Measurements from ENCODE around the gene MAD2L2.
A peak's percentile ranks its signal among the peaks of the same experiment; 100 is the strongest.

The MAD2L2 gene

DNA sequence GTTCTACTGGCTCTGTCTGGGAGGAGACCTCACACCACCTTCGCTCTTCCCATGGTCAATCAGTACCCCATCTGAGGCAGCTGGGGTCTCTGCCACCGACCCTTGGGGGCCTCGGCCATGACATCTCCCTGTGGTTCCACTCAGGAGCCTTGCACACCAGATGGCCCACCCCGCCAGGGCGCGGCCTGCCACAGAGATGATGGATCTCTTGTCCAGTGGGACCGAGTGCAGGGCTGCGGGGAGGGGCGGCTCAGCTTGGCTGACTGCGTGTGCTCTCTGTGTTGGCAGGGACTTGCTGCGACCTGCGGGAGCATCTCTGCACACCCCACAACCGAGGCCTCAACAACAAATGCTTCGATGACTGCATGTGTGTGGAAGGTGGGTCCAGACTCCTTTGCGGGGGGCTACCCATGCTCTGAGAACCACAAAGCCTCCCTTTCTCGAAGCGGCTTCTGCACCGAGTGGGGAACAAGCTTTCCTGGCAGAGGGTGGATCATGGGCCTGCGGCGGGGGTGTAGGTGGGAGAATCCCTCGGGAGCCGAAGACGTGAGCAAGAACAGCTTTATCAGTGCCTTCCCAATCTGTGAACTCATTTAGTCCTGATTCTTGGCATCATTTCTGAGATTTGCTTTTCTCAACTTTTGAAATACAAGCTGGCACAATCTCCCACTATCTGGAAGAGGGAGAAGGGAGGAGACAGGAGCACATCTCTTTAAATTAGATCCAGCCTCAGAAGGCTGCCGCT is 34.1 kb upstream of the MAD2L2 start:
- in situ Hi-C loops (cut with HindIII; ENCODE audit: low pct_unique_long_range_greater_than_20kb, low sequenced_read_pairs) = no loop called here
- TF ChIP-seq JUND (IDR thresholded peaks at IDR 0.05; ENCODE audit: low read depth) = no peak
- DNase-seq (ENCODE audit: low read depth in 1 of 2, low spot score in 1 of 2) = no peak

DNA sequence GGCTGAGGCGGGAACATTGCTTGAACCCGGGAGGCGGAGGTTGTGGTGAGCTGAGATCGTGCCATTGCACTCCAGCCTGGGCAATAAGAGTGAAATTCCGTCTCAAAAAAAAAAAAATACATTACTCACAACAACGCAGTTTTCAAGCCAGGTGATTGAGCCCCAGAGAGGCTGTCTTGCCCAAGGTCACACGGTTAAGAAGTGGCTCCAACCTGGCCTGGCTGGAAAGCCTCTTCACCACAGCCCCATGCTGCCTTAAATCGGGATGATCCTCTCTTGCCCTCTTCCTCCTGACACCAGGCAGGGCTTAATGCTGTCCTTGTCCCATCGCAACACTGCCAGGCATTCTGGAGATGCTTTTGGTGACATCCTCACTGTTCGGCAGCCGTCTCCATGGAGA is 32.1 kb upstream of the MAD2L2 start:
- no peak for DNase-seq (ENCODE audit: low read depth in 1 of 2, low spot score in 1 of 2)
- in situ Hi-C loops (cut with HindIII; ENCODE audit: low pct_unique_long_range_greater_than_20kb, low sequenced_read_pairs) = no loop called here

DNA sequence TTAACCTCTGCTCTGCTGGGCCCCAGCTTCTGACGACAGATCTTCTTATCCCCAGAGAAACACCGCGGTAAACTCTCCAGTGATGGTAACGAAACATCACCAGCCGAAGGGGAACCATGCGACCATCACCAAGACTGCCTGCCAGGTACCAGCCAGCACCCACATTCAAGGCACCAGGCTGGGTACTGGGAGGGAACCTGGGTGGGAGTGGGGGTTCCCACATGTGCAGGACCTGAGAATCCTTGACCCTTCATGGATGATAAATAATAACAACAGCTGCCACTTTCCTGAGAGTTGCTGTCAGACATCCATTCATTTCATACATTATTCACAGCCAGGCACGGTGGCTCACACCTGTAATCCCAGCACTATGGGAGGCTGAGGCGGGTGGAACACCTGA is 31.3 kb upstream of the MAD2L2 start:
- in situ Hi-C loops (cut with HindIII; ENCODE audit: low pct_unique_long_range_greater_than_20kb, low sequenced_read_pairs) = no loop called here
- DNase-seq (ENCODE audit: low read depth in 1 of 2, low spot score in 1 of 2) = no peak
- TF ChIP-seq JUND (IDR thresholded peaks at IDR 0.05; ENCODE audit: low read depth) = no peak

More for the DNA sequence above, 32.1 kb upstream of the MAD2L2 start:
- TF ChIP-seq JUND (IDR thresholded peaks at IDR 0.05; ENCODE audit: low read depth) = no peak

DNA sequence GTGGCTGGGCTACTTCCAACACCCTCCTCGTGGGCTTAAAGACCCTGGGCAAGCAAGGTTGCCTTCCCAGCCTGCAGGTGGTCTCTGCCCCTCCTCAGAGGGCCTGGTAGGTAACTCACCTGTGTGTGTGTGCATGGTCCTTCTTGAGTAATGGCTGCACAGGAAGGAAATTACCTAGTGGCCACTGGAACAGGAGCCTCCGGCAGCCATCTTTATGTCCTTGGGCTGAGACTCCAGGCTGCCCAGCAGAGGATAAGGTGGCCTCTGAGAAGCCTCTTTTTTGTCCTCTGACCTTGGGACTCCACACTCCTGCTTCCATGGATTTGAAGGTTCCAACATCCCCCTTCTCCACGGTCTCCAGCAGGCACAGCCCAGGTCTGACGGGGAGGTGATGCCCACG is 30.5 kb upstream of the MAD2L2 start:
- TF ChIP-seq JUND (IDR thresholded peaks at IDR 0.05; ENCODE audit: low read depth) = no peak
- DNase-seq (ENCODE audit: low read depth in 1 of 2, low spot score in 1 of 2) = no peak
- in situ Hi-C loops (cut with HindIII; ENCODE audit: low pct_unique_long_range_greater_than_20kb, low sequenced_read_pairs) = no loop called here

DNA sequence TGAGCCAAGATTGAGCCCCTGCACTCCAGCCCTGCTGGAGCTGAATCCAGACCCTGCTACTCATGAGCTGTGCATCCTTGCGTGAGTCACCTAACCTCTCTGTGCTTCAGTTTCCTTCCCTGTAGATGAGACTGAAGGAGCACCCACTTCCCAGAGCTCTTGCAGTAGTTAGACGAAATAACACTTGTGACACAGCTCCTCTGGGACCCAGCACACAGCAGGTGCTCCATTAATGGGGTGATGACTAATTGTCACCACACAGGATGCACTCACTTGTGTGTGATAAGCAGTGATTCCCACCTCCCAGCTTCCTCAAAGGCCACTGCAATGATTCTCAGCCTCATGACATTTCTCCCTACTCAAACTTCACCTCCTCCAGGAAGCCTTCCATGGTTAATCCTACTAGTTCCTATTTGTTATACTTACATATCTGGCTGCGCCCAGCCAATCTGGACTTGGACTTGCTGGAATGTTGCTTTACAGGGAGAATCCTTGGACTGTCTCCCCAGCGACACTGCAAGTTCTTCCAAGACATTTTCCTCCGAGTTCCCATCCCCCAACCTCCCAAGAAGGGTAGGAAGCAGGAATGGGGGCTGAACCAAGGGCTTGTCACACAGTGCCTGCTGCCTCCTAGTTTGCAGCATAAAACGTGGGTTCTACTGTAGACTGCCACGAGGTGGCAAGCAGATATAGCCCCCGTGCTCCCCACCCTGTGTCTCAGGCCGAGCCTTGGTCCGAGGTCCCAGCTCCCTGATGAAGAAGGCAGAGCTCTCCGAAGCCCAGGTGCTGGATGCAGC is 27.8 kb upstream of the MAD2L2 start:
- DNase-seq (ENCODE audit: low read depth in 1 of 2, low spot score in 1 of 2) = no peak
- no peak for TF ChIP-seq JUND (IDR thresholded peaks at IDR 0.05; ENCODE audit: low read depth)
- in situ Hi-C loops (cut with HindIII; ENCODE audit: low pct_unique_long_range_greater_than_20kb, low sequenced_read_pairs) = no loop called here

DNA sequence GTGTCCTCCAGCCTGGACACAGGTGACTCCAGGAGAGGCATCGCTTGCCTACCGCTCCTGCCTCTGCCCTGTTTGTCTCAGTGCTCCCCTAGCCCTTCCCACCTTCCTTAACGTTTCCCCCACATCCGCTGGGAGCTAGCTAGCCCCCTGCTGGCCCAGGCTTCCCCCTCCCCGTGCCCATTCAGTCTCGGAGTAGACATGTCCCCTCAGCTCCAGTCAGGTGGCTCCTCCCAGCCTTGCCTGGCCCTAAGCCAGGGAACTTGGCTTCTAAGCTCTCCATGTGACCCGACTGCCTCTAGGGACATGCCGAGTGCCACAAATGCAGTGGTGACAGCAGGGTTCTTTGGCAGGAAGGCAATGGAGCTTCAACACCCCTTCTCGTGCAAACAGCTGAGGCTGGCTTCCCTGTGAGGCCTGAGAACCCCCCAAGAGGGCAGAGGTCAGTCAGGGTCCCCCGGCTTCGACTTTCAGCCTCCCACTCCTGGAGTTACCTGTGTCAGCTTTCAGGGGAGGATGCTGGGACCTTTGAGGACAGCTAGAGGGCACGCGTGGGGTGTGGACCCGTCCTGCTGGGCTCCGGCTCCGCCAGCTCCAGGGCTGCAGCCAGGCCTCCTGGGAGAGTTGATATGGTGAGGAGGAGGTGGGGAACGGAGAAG is 26.8 kb upstream of the MAD2L2 start:
- no peak for TF ChIP-seq JUND (IDR thresholded peaks at IDR 0.05; ENCODE audit: low read depth)
- peak; percentile 76 to 80 for DNase-seq (ENCODE audit: low read depth in 1 of 2, low spot score in 1 of 2)
- in situ Hi-C loops (cut with HindIII; ENCODE audit: low pct_unique_long_range_greater_than_20kb, low sequenced_read_pairs) = no loop called here

DNA sequence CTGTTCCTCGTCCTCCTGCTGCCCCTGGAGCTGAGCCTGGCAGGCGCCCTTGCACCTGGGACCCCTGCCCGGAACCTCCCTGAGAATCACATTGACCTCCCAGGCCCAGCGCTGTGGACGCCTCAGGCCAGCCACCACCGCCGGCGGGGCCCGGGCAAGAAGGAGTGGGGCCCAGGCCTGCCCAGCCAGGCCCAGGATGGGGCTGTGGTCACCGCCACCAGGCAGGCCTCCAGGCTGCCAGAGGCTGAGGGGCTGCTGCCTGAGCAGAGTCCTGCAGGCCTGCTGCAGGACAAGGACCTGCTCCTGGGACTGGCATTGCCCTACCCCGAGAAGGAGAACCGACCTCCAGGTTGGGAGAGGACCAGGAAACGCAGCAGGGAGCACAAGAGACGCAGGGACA is 25.3 kb upstream of the MAD2L2 start:
- DNase-seq (ENCODE audit: low read depth in 1 of 2, low spot score in 1 of 2) = no peak
- in situ Hi-C loops (cut with HindIII; ENCODE audit: low pct_unique_long_range_greater_than_20kb, low sequenced_read_pairs) = no loop called here
- TF ChIP-seq JUND (IDR thresholded peaks at IDR 0.05; ENCODE audit: low read depth) = no peak

DNA sequence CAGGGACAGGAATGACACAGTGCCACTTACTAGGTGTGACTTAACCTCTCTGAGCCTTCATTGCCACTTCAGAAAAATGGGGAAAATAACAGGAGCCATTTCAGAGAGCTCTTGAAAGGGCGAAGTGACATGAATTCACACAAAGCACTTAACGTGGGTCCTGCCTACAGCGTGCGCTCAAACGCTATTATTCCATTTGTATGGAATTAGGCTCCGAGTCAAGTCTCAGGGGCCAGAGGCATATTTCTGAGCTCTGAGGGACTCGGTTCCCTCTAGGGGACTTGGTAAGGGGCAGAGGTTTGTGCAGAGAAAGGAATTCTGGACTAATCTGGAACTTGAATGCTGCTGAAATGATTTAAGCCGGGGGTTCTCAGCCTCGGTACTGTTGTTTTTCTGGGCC is 24.6 kb upstream of the MAD2L2 start:
- no peak for DNase-seq (ENCODE audit: low read depth in 1 of 2, low spot score in 1 of 2)
- in situ Hi-C loops (cut with HindIII; ENCODE audit: low pct_unique_long_range_greater_than_20kb, low sequenced_read_pairs) = no loop called here

DNA sequence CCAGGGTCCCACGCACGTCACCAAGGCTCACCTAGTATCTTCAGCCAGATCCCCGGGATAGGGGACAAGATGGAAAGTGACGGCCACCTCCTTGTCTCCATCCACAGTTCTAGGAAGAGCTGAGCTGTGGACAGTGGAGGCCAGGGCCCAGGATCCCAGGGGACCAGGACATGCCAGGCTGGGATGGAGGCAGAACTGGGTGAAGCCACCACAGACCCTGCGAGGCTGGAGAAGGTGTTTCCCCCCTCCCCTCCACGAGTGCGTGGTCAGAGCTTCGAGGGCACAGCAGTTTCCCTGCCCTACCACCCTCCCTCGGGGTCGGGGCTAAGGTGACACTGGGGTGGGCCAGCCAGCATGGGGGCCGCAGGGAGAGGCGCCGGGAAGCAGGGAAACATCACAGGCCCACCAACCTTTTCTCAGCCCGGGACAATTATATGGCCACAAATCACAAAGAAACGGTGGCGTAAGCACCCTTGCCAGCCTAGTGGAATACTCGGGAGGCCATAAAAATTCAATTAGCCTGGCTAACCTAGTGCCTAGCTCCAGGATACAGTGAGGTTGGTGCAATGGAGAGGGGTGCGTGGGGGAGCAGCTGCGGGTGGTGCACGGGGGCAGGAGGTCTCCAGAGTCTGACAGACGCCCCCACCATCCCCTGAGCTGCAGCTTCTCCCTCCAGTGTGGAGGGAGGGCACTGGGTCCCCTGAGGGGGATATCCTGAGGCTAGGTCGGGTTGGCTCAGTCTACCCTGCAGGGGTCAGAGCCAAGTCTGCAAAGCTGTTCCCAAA is 23.9 kb upstream of the MAD2L2 start:
- in situ Hi-C loops (cut with HindIII; ENCODE audit: low pct_unique_long_range_greater_than_20kb, low sequenced_read_pairs) = no loop called here
- no peak for TF ChIP-seq JUND (IDR thresholded peaks at IDR 0.05; ENCODE audit: low read depth)
- DNase-seq (ENCODE audit: low read depth in 1 of 2, low spot score in 1 of 2) = no peak

More for the DNA sequence above, 24.6 kb upstream of the MAD2L2 start:
- no peak for TF ChIP-seq JUND (IDR thresholded peaks at IDR 0.05; ENCODE audit: low read depth)

DNA sequence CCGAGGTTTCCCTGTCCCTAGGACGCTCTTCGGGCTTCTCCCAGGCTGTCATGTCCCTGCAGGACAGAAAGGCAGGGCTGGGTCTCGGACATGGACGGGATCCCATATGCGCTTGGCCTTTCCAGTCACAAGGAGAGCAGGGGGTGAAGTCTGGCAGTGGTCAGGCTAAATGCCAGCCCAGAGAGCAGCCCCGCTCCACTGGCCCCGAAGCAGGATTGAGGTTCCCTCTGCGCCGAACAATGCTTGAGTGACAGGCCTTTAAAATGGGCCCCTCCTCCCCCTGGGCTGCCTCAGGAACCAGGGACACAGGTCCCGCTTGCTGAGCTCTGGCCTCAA is 23.2 kb upstream of the MAD2L2 start:
- in situ Hi-C loops (cut with HindIII; ENCODE audit: low pct_unique_long_range_greater_than_20kb, low sequenced_read_pairs) = no loop called here
- TF ChIP-seq JUND (IDR thresholded peaks at IDR 0.05; ENCODE audit: low read depth) = no peak
- DNase-seq (ENCODE audit: low read depth in 1 of 2, low spot score in 1 of 2) = no peak

DNA sequence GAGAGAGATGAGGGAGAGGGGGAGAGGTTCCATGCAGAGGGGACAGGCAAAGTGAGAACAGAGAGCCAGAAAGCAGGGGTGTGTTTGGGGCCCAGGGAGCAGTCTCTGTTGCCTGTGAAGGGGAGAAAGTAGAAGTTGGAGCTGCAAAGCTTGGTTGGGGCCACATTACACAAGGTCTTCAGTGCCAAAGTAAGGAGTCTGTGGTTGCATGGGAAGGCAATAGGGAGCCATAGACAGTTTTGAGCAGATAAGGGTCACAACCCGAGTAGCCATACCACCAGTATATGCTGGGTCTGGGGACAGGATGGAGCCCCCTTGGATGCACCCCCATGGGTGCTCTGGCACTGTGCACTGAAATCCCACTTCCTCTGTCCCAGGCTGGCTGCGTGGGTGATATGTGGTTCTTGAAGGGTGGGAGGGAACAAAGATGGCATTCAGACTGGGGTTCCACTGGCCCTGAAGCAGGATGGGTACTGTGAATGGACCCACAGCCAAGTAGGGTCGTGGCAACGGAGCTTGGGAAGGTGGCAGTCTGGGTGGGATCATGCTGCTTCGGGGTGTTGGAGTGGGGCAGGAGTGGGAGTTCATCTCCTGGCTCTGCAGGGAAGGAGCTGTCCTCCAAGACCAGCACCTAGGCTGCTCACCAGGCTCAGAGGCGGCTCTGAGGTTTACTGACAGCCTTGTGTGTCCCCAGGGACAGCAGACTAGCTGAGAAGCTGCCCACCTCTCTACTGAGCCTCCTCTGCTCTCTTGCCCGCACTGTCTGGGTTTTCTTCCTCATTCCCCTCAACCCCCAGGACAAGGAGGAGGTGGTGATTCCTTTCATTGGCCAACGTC is 22.6 kb upstream of the MAD2L2 start:
- DNase-seq (ENCODE audit: low read depth in 1 of 2, low spot score in 1 of 2) = no peak
- in situ Hi-C loops (cut with HindIII; ENCODE audit: low pct_unique_long_range_greater_than_20kb, low sequenced_read_pairs) = no loop called here
- no peak for TF ChIP-seq JUND (IDR thresholded peaks at IDR 0.05; ENCODE audit: low read depth)
